Stimulated activated CD4-positive, alpha-beta T cell treated with anti-CD3 and anti-CD28 coated beads, Interleukin-15, amount 100 ng/mL, for 24 hours (primary cell): Measurements from ENCODE around the gene ANK2.
A peak's percentile ranks its signal among the peaks of the same experiment; 100 is the strongest.

Experiments
- DNase-seq: peaks from one replicate; pipeline ENCODE4 v3.0.0-alpha.2; 2020

ANK2 gene

GRCh38 chr4:113293043-113293560, 243.6 kb downstream of the ANK2 start:
- no peak for DNase-seq

GRCh38 chr4:113293674-113294073, 244.2 kb downstream of the ANK2 start:
- DNase-seq, result no peak

GRCh38 chr4:113294908-113295307, 245.5 kb downstream of the ANK2 start:
- no peak for DNase-seq

- DNase-seq, result peak; percentile 4
These were observed 251.0 kb downstream of the ANK2 start for GRCh38 chr4:113300471-113300928.

- DNase-seq, result no peak
These were observed 252.6 kb downstream of the ANK2 start for GRCh38 chr4:113302051-113302450.

- no peak for DNase-seq
These were observed 253.9 kb downstream of the ANK2 start for GRCh38 chr4:113303315-113303714.

GRCh38 chr4:113311047-113311446, 261.6 kb downstream of the ANK2 start:
- no peak for DNase-seq

GRCh38 chr4:113312529-113312928, 263.1 kb downstream of the ANK2 start:
- no peak for DNase-seq

GRCh38 chr4:113314426-113314825, 265.0 kb downstream of the ANK2 start:
- no peak for DNase-seq

- peak; percentile 11 for DNase-seq
These were observed 267.4 kb downstream of the ANK2 start for GRCh38 chr4:113316879-113317278.

- DNase-seq, result no peak
These were observed 268.1 kb downstream of the ANK2 start for GRCh38 chr4:113317523-113317922.

- DNase-seq, result no peak
These were observed 273.3 kb downstream of the ANK2 start for GRCh38 chr4:113322736-113323135.

GRCh38 chr4:113325876-113326615, 276.6 kb downstream of the ANK2 start:
- peak; percentile 30 for DNase-seq

- no peak for DNase-seq
These were observed 278.0 kb downstream of the ANK2 start for GRCh38 chr4:113327494-113327893.

GRCh38 chr4:113328514-113328913, 279.1 kb downstream of the ANK2 start:
- peak; percentile 30 for DNase-seq

GRCh38 chr4:113330200-113330599, 280.7 kb downstream of the ANK2 start:
- no peak for DNase-seq

GRCh38 chr4:113331811-113332210, 282.4 kb downstream of the ANK2 start:
- DNase-seq, result no peak

GRCh38 chr4:113332701-113333100, 283.2 kb downstream of the ANK2 start:
- DNase-seq, result no peak

GRCh38 chr4:113335746-113336145, 286.3 kb downstream of the ANK2 start:
- DNase-seq, result no peak

GRCh38 chr4:113336556-113336955, 287.1 kb downstream of the ANK2 start:
- DNase-seq, result no peak

- DNase-seq, result no peak
These were observed 290.0 kb downstream of the ANK2 start for GRCh38 chr4:113339430-113339813.

- no peak for DNase-seq
These were observed 294.6 kb downstream of the ANK2 start for GRCh38 chr4:113344100-113344499.

- no peak for DNase-seq
These were observed 297.8 kb downstream of the ANK2 start for GRCh38 chr4:113347245-113347644.

GRCh38 chr4:113349430-113349829, 300.0 kb downstream of the ANK2 start:
- no peak for DNase-seq

- DNase-seq, result no peak
These were observed 301.1 kb downstream of the ANK2 start for GRCh38 chr4:113350576-113350975.
